ENCODE measurements around the gene PKP4.

- TF ChIP-seq POLR2A (IDR thresholded peaks at IDR 0.05), result no peak
- TF ChIP-seq CTCF (IDR thresholded peaks at IDR 0.05), result no peak
- TF ChIP-seq EP300 (IDR thresholded peaks at IDR 0.05), result no peak
Observed at GRCh38 chr2:158464426-158465281, 7.9 kb downstream of the PKP4 start.

Data from ovary (tissue), 3 donors.